GM12892 (cell line): ENCODE results near the gene COG8. TPM values are rescaled to one million over a fixed set of nuclear protein-coding genes. Genes with fewer than 3 reads are reported as not detected.

Source experiments
- DNase-seq: peaks from one replicate; pipeline ENCODE4 v3.0.0; 2011; ENCODE audit not compliant: insufficient read length
- FAIRE-seq: peaks from 2 replicates; lab custom pipeline; 2011; peaks lifted over from hg19 to GRCh38; lab: Jason Lieb, UNC
- POLR2A ChIP-seq: IDR thresholded peaks from 2 replicates; pipeline ENCODE4 v1.6.1; 2011; ENCODE audit warnings: low read depth, low read length, control low read depth
- POLR2AphosphoS5 ChIP-seq: IDR thresholded peaks from 2 replicates; pipeline ENCODE4 v1.6.1; 2011; ENCODE audit warnings: low read depth, low read length, control low read depth
- TAF1 ChIP-seq: IDR thresholded peaks from 2 replicates; pipeline ENCODE4 v1.6.1; 2011; ENCODE audit warnings: low read depth, mild to moderate bottlenecking, control low read depth, low read length, borderline replicate concordance
- polyA plus RNA-seq: library from polyadenylated mRNA; unstranded; fragments of >200 nt; gene quantifications from one replicate; pipeline ENCODE4 v1.2.1, GENCODE V29; 2012; ENCODE audit warnings: missing spikeins, inconsistent platforms; ENCODE audit not compliant: missing spikeins

COG8 gene
- 9.9 TPM for polyA plus RNA-seq

GRCh38 chr16:69339289-69340094, at the start of gene COG8, which contains the start of gene NIP7:
COG8 (minus strand) TSS chr16:69339564; CDS start chr16:69339552, 12 bp downstream.
NIP7 (plus strand) TSS chr16:69339772; CDS start chr16:69339830, 58 bp downstream.
- FAIRE-seq: peak; percentile 89
- DNase-seq: peak; percentile 87
- TF ChIP-seq TAF1 (peak; percentile 90), POLR2A (peak; percentile 93), POLR2AphosphoS5 (peak; percentile 82)

GRCh38 chr16:69386596-69386995, 47.2 kb upstream of the COG8 start:
- DNase-seq (no peak), FAIRE-seq (no peak)
- TF ChIP-seq TAF1 (no peak), POLR2AphosphoS5 (no peak), POLR2A (no peak)

GRCh38 chr16:69384974-69385373, 45.6 kb upstream of the COG8 start:
- no peak for FAIRE-seq
- DNase-seq: no peak
- TF ChIP-seq POLR2A (no peak), POLR2AphosphoS5 (no peak), TAF1 (no peak)

GRCh38 chr16:69382421-69382820, 43.1 kb upstream of the COG8 start:
- DNase-seq (no peak), FAIRE-seq (no peak)
- TF ChIP-seq POLR2A (no peak), TAF1 (no peak), POLR2AphosphoS5 (no peak)

GRCh38 chr16:69381231-69381630, 41.9 kb upstream of the COG8 start:
- DNase-seq (no peak), FAIRE-seq (no peak)
- TF ChIP-seq POLR2A: no peak
- no peak for TF ChIP-seq POLR2AphosphoS5
- no peak for TF ChIP-seq TAF1

- no peak for FAIRE-seq
- DNase-seq: no peak
- TF ChIP-seq POLR2AphosphoS5 (no peak), TAF1 (no peak), POLR2A (no peak)
Observed at GRCh38 chr16:69378760-69379159, 39.4 kb upstream of the COG8 start.

GRCh38 chr16:69378036-69378435, 38.7 kb upstream of the COG8 start:
- DNase-seq (no peak), FAIRE-seq (no peak)
- TF ChIP-seq TAF1: no peak
- no peak for TF ChIP-seq POLR2A
- no peak for TF ChIP-seq POLR2AphosphoS5

GRCh38 chr16:69376393-69377059, 37.2 kb upstream of the COG8 start:
- no peak for DNase-seq

GRCh38 chr16:69373019-69373418, 33.7 kb upstream of the COG8 start:
- FAIRE-seq: no peak

More at GRCh38 chr16:69376393-69377059, 37.2 kb upstream of the COG8 start:
- TF ChIP-seq POLR2A (no peak), POLR2AphosphoS5 (no peak), TAF1 (no peak)
- no peak for FAIRE-seq

GRCh38 chr16:69371564-69371963, 32.2 kb upstream of the COG8 start:
- FAIRE-seq: peak; percentile 65
- TF ChIP-seq POLR2AphosphoS5: no peak
- no peak for TF ChIP-seq POLR2A
- TF ChIP-seq TAF1: no peak
- no peak for DNase-seq

More at GRCh38 chr16:69373019-69373418, 33.7 kb upstream of the COG8 start:
- no peak for DNase-seq
- TF ChIP-seq TAF1: no peak
- no peak for TF ChIP-seq POLR2A
- TF ChIP-seq POLR2AphosphoS5: no peak

- TF ChIP-seq TAF1 (no peak), POLR2A (no peak), POLR2AphosphoS5 (no peak)
- FAIRE-seq (no peak), DNase-seq (no peak)
Observed at GRCh38 chr16:69368866-69369265, 29.5 kb upstream of the COG8 start.

- TF ChIP-seq TAF1 (no peak), POLR2AphosphoS5 (no peak), POLR2A (no peak)
- no peak for FAIRE-seq
- DNase-seq: no peak
Observed at GRCh38 chr16:69367980-69368379, 28.6 kb upstream of the COG8 start.

- DNase-seq: no peak
- no peak for FAIRE-seq
Observed at GRCh38 chr16:69366431-69366830, 27.1 kb upstream of the COG8 start.

More at GRCh38 chr16:69366431-69366830, 27.1 kb upstream of the COG8 start:
- no peak for TF ChIP-seq POLR2A
- no peak for TF ChIP-seq POLR2AphosphoS5
- TF ChIP-seq TAF1: no peak
